DOHH2 (cell line): Measurements from ENCODE around the gene KMT2B.

Experiments used
- H3F3A ChIP-seq: fragments of 200-600 bp; sonication (generic), shearing (Covaris generic); 2 replicates; pipeline ENCODE4 v1.6.0; 2016; ENCODE audit warnings: antibody characterized with exemption, mild to moderate bottlenecking; ENCODE audit not compliant: control insufficient read depth, insufficient read depth
- H3K27ac ChIP-seq: fragments of 200-600 bp; sonication (generic); 2 replicates; pipeline ENCODE4 v1.5.1; 2014; ENCODE audit warnings: low read depth, mild to moderate bottlenecking, low read length, moderate library complexity
- H3K27me3 ChIP-seq: fragments of 200-600 bp; sonication (generic); 2 replicates; pipeline ENCODE4 v1.6.1; 2014; ENCODE audit warnings: mild to moderate bottlenecking, low read length, mixed read lengths; ENCODE audit not compliant: control insufficient read depth
- H3K36me3 ChIP-seq: fragments of 200-600 bp; sonication (generic); 2 replicates; pipeline ENCODE4 v1.6.1; 2014; ENCODE audit warnings: mild to moderate bottlenecking, low read length, moderate library complexity, mixed read lengths; ENCODE audit not compliant: control insufficient read depth
- H3K4me1 ChIP-seq: fragments of 200-600 bp; sonication (generic); 2 replicates; pipeline ENCODE4 v1.6.1; 2014; ENCODE audit warnings: mild to moderate bottlenecking, low read length, mixed read lengths; ENCODE audit not compliant: control insufficient read depth
- H3K4me2 ChIP-seq: fragments of 200-600 bp; sonication (generic); 2 replicates; pipeline ENCODE4 v1.6.0; 2014; ENCODE audit warnings: mild to moderate bottlenecking, low read length, moderate library complexity
- H3K4me3 ChIP-seq: fragments of 200-600 bp; sonication (generic); 2 replicates; pipeline ENCODE4 v1.5.1; 2014; ENCODE audit warnings: mild to moderate bottlenecking, low read length, mixed read lengths
- H3K79me2 ChIP-seq: fragments of 200-600 bp; sonication (generic); 2 replicates; pipeline ENCODE4 v1.6.1; 2014; ENCODE audit warnings: mild to moderate bottlenecking, low read length, mixed read lengths; ENCODE audit not compliant: control insufficient read depth
- H3K9me2 ChIP-seq: fragments of 200-600 bp; sonication (generic); replicated peaks from 2 replicates; pipeline ENCODE4 v1.6.1; 2014; ENCODE audit warnings: mild to moderate bottlenecking, low read length, mixed read lengths; ENCODE audit not compliant: control insufficient read depth
- H3K9me3 ChIP-seq: fragments of 200-600 bp; sonication (generic); 2 replicates; pipeline ENCODE4 v1.6.1; 2014; ENCODE audit warnings: antibody characterized with exemption, low read length, mixed read lengths; ENCODE audit not compliant: control insufficient read depth, insufficient read depth
- H4K20me1 ChIP-seq: fragments of 200-600 bp; sonication (generic); 2 replicates; pipeline ENCODE4 v1.6.0; 2014; ENCODE audit warnings: low read depth, mild to moderate bottlenecking, antibody characterized with exemption, low read length, moderate library complexity; ENCODE audit not compliant: control insufficient read depth, insufficient read depth
- EZH2phosphoT487 ChIP-seq: fragments of 200-600 bp; sonication (generic); IDR thresholded peaks from 2 replicates; pipeline ENCODE4 v1.6.1; 2017; ENCODE audit warnings: borderline replicate concordance, mild to moderate bottlenecking, antibody characterized with exemption, low read length, moderate library complexity, mixed read lengths
- TF ChIP-seq, protein P1 (sequence below): fragments of 200-600 bp; sonication (generic); IDR thresholded peaks from one replicate; pipeline ENCODE4 v1.5.1; 2014; ENCODE audit warnings: antibody characterized with exemption, mild to moderate bottlenecking, low read depth, low read length; ENCODE audit not compliant: poor library complexity, severe bottlenecking

KMT2B gene

DNA sequence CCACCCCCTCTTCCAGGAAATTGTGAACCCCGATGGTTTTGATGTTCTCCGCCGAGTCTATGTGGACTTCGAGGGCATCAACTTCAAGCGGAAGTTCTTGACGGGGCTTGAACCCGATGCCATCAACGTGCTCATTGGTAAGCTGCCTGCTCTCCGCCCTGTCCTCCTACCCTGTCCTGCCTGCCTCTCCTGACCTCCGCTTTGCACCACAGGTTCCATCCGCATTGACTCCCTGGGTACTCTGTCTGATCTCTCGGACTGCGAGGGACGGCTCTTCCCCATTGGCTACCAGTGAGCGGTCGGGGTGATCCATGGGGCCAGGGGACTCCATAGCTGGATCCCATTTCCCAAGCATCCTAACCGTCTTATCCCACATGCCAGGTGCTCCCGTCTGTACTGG is 12.5 kb downstream of the KMT2B start:
- Histone ChIP-seq H3K4me2 (no peak overlapping the region), H3K9me2 (no peaks in the 10 kb centered on the region), H3K79me2 (no peaks in the 10 kb centered on the region), H3K27me3 (no peaks in the 10 kb centered on the region), H3K36me3 (peaks cover 96% of the 10 kb centered on the region), H3K4me1 (no peaks in the 10 kb centered on the region), H3K4me3 (no peak overlapping the region), H4K20me1 (no peaks in the 10 kb centered on the region), H3F3A (no peaks in the 10 kb centered on the region), H3K9me3 (no peaks in the 10 kb centered on the region), H3K27ac (no peak overlapping the region)
- TF ChIP-seq, protein P1, sequence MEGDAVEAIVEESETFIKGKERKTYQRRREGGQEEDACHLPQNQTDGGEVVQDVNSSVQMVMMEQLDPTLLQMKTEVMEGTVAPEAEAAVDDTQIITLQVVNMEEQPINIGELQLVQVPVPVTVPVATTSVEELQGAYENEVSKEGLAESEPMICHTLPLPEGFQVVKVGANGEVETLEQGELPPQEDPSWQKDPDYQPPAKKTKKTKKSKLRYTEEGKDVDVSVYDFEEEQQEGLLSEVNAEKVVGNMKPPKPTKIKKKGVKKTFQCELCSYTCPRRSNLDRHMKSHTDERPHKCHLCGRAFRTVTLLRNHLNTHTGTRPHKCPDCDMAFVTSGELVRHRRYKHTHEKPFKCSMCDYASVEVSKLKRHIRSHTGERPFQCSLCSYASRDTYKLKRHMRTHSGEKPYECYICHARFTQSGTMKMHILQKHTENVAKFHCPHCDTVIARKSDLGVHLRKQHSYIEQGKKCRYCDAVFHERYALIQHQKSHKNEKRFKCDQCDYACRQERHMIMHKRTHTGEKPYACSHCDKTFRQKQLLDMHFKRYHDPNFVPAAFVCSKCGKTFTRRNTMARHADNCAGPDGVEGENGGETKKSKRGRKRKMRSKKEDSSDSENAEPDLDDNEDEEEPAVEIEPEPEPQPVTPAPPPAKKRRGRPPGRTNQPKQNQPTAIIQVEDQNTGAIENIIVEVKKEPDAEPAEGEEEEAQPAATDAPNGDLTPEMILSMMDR = no peak
- TF ChIP-seq EZH2phosphoT487 = no peak

GRCh38 chr19:35731353-35731752 is 13.6 kb downstream of the KMT2B start:
- Histone ChIP-seq H3K4me2 (no peak overlapping the region), H4K20me1 (no peaks in the 10 kb centered on the region), H3K9me3 (no peaks in the 10 kb centered on the region), H3F3A (peaks cover 3% of the 10 kb centered on the region; the same call in 1 of the 2 replicates), H3K9me2 (no peaks in the 10 kb centered on the region), H3K27ac (no peak overlapping the region), H3K79me2 (no peaks in the 10 kb centered on the region), H3K4me1 (0 out of 2 replicates have a peak, but pooled peaks cover 1% of the 10 kb centered on the region), H3K27me3 (no peaks in the 10 kb centered on the region), H3K4me3 (no peak overlapping the region), H3K36me3 (peaks cover 90% of the 10 kb centered on the region)
- TF ChIP-seq, protein P1 = no peak
- TF ChIP-seq EZH2phosphoT487 = no peak

DNA sequence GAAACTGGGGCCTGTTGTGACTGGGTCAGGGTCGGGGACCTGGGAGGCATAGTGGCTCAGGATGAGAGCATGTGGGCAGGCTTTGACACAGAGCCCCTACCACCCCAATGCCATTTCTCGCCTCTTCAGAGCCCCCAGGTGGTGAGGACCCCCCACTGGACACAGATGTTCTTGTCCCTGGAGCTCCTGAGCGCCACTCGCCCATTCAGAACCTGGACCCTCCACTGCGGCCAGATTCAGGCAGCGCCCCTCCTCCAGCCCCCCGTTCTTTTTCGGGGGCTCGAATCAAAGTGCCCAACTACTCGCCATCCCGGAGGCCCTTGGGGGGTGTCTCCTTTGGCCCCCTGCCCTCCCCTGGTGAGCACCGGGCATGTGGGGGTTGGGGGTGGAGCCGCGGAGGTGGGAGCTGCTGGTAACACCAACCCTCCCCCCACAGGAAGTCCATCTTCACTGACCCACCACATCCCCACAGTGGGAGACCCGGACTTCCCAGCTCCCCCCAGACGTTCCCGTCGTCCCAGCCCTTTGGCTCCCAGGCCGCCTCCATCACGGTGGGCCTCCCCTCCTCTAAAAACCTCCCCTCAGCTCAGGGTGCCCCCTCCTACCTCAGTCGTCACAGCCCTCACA is 14.1 kb downstream of the KMT2B start:
- Histone ChIP-seq H3K4me3 (no peak overlapping the region), H3K4me1 (peaks cover 6% of the 10 kb centered on the region), H3K9me2 (no peaks in the 10 kb centered on the region), H3K27me3 (no peaks in the 10 kb centered on the region), H3K27ac (no peak overlapping the region), H3K9me3 (no peaks in the 10 kb centered on the region), H3K36me3 (peaks cover 92% of the 10 kb centered on the region), H3K4me2 (no peak overlapping the region), H3F3A (peaks cover 4% of the 10 kb centered on the region; the same call in 1 of the 2 replicates), H4K20me1 (no peaks in the 10 kb centered on the region), H3K79me2 (no peaks in the 10 kb centered on the region)
- TF ChIP-seq, protein P1 = no peak
- no peak for TF ChIP-seq EZH2phosphoT487
